Lung (tissue), 12 donors: Measurements from ENCODE around the gene RTN4RL2. TPM values are rescaled to one million over a fixed set of nuclear protein-coding genes. Genes with fewer than 3 reads are reported as not detected.

ENCODE experiments used
- ATAC-seq: fragments of 200-7000 bp; cut with Tn5 transposase; one replicate; pipeline ENCODE4 v1.9.1; 2020; ENCODE audit warnings: moderate number of reproducible peaks; ENCODE audit not compliant: insufficient read depth, low FRiP score
- DNase-seq, 3 donors: peaks; one replicate each; pipeline ENCODE4 v3.0.0-alpha.2; 2013 to 2017
- H3K27ac ChIP-seq, 2 donors: one replicate each; pipeline ENCODE4 v1.5.1; 2013; ENCODE audit warnings: mild to moderate bottlenecking in 2 of 2, moderate library complexity in 2 of 2, control low read depth in 1 of 2, inconsistent platforms in 1 of 2, low read depth in 1 of 2, low read length in 1 of 2
- H3K27me3 ChIP-seq, 3 donors: one replicate each; pipeline ENCODE4 v1.5.1; 2013; ENCODE audit warnings: low read length in 2 of 3; ENCODE audit not compliant: control insufficient read depth in 3 of 3, insufficient read depth in 3 of 3
- H3K36me3 ChIP-seq, 4 donors: one replicate each; pipeline ENCODE4 v1.5.1; 2013; ENCODE audit warnings: low read length in 4 of 4, mild to moderate bottlenecking in 1 of 4, moderate library complexity in 1 of 4; ENCODE audit not compliant: control insufficient read depth in 4 of 4, insufficient read depth in 4 of 4
- H3K4me1 ChIP-seq, 5 donors: one replicate each; pipeline ENCODE4 v1.5.1; 2013; ENCODE audit warnings: low read length in 5 of 5, mild to moderate bottlenecking in 2 of 5, moderate library complexity in 1 of 5; ENCODE audit not compliant: control insufficient read depth in 5 of 5, insufficient read depth in 5 of 5
- H3K4me3 ChIP-seq: one replicate; pipeline ENCODE4 v1.5.1; 2013; ENCODE audit warnings: mild to moderate bottlenecking, control low read depth, moderate library complexity
- H3K9ac ChIP-seq, 2 donors: one replicate each; pipeline ENCODE4 v1.5.1; 2013; ENCODE audit warnings: low read length in 2 of 2, control low read depth in 1 of 2; ENCODE audit not compliant: insufficient read depth in 1 of 2
- H3K9me3 ChIP-seq, 4 donors: one replicate each; pipeline ENCODE4 v1.5.1; 2013; ENCODE audit warnings: low read length in 3 of 4, mild to moderate bottlenecking in 1 of 4, moderate library complexity in 1 of 4; ENCODE audit not compliant: control insufficient read depth in 4 of 4, insufficient read depth in 3 of 4
- CTCF ChIP-seq: IDR thresholded peaks from 2 replicates; pipeline ENCODE4 v1.5.1; 2012; ENCODE audit warnings: mild to moderate bottlenecking; ENCODE audit errors: control extremely low read depth, extremely low read depth
- WGBS, 2 donors: extraction: QIAGEN DNeasy Blood & Tissue Kit; methylation state at CpG; one replicate each; pipeline ENCODE4 v1.1.7; 2013; 5-methylcytosine and 5-hydroxymethylcytosine counted together
- polyA plus RNA-seq, 2 donors: library from polyadenylated mRNA; stranded (reverse); fragments of 200-250 nt; gene quantifications; one replicate each; pipeline ENCODE4 v1.2.1, GENCODE V29; 2013
- total RNA-seq, 2 donors: library from RNA; depleted of rRNA in 1 of 2; stranded (reverse); fragments of >200 nt in 1 of 2; gene quantifications; one replicate each; pipeline ENCODE4 v1.2.1, GENCODE V29; 2014 to 2021
- donor health status: control.
- donor health status: control.
- donor health status: Bipolar disorder and iron deficiency.
- donor health status: healthy.
- donor health status: DM: yes; HTN: yes; CAD: no.

Gene RTN4RL2
- total and polyA plus RNA-seq, 4 donors: 0.31 to 4.8 (median 1.6) TPM

GRCh38 chr11:57464539-57465181 is 4.3 kb downstream of the RTN4RL2 start:
- H3K27me3 ChIP-seq: peaks cover 0 to 48% (median 4%) of the 10 kb centered on the region in 3 donors
- peaks cover 0 to 16% (median 4%) of the 10 kb centered on the region in 5 donors for H3K4me1 ChIP-seq
- 65 to 66% methylated on average over 30 of the region's 30 CpGs for WGBS, 2 donors
- ATAC-seq: no peak
- no peak for TF ChIP-seq CTCF
- no peaks in the 10 kb centered on the region for H3K36me3 ChIP-seq
- H3K9ac ChIP-seq: no peak overlapping the region
- no peak overlapping the region for H3K27ac ChIP-seq
- H3K4me3 ChIP-seq: no peak overlapping the region
- no peak for DNase-seq
- H3K9me3 ChIP-seq: no peaks in the 10 kb centered on the region

DNA sequence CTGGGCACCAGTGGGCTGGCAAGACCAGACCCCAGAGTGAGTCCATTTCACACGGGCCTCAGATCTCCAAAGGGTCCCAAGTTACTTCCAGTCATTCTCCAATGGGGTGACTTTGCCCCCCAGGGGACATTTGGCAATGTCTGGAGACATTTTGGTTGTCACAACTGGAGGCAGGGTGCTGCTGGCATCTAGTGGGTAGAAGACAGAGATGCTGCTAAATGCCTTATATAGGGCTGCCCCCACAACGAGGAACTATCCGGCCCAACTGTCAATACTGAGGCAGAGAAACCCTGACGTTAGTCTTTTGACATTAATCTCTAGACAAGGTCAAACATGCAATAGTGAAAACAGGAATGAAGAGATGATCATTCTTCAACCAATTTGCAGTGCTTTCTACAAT is 6.4 kb downstream of the RTN4RL2 start:
- 43 to 52% methylated on average over 4 of the region's 4 CpGs for WGBS, 2 donors
- Histone ChIP-seq H3K9me3 (no peaks in the 10 kb centered on the region), H3K4me1 (peaks cover 0 to 9% (median 0%) of the 10 kb centered on the region in 5 donors), H3K27me3 (peaks cover 0 to 33% (median 0%) of the 10 kb centered on the region in 3 donors), H3K9ac (no peak overlapping the region), H3K36me3 (no peaks in the 10 kb centered on the region), H3K27ac (no peak overlapping the region), H3K4me3 (no peak overlapping the region)
- DNase-seq: no peak
- no peak for ATAC-seq
- TF ChIP-seq CTCF: no peak

DNA sequence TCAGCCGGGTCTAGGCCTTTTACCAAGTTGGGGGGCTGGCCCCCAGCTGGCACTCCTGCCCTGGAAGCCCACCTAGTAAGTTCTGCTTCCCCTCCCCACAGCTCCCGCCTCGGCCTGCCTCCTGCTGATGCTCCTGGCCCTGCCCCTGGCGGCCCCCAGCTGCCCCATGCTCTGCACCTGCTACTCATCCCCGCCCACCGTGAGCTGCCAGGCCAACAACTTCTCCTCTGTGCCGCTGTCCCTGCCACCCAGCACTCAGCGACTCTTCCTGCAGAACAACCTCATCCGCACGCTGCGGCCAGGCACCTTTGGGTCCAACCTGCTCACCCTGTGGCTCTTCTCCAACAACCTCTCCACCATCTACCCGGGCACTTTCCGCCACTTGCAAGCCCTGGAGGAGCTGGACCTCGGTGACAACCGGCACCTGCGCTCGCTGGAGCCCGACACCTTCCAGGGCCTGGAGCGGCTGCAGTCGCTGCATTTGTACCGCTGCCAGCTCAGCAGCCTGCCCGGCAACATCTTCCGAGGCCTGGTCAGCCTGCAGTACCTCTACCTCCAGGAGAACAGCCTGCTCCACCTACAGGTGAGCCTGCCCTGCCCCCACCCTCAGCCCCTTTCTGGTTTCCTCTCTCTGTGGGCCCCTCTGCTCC is 7.3 kb downstream of the RTN4RL2 start:
- ATAC-seq (no peak), DNase-seq (no peak)
- no peak for TF ChIP-seq CTCF
- no peaks in the 10 kb centered on the region for H3K36me3 ChIP-seq
- peaks cover 0 to 9% (median 0%) of the 10 kb centered on the region in 5 donors for H3K4me1 ChIP-seq
- H3K4me3 ChIP-seq: no peak overlapping the region
- no peak overlapping the region for H3K27ac ChIP-seq
- H3K9me3 ChIP-seq: no peaks in the 10 kb centered on the region
- no peak overlapping the region for H3K9ac ChIP-seq
- H3K27me3 ChIP-seq: peaks cover 0 to 24% (median 0%) of the 10 kb centered on the region in 3 donors
- 76 to 81% methylated on average over 23 of the region's 23 CpGs for whole genome bisulfite sequencing, 2 donors
